Skeletal muscle tissue (tissue), 4 donors: ENCODE results near the gene LIPA. TPM values are rescaled to one million over a fixed set of nuclear protein-coding genes. Genes with fewer than 3 reads are reported as not detected.

ENCODE experiments used
- H3K27ac ChIP-seq: one replicate; pipeline ENCODE4 v1.7.0; 2013; ENCODE audit warnings: mild to moderate bottlenecking, low read depth, low read length, inconsistent platforms
- H3K27me3 ChIP-seq, 3 donors: one replicate each; pipeline ENCODE4 v1.7.0; 2013; ENCODE audit warnings: low read length in 3 of 3; ENCODE audit not compliant: control insufficient read depth in 3 of 3, insufficient read depth in 3 of 3
- H3K36me3 ChIP-seq, 3 donors: one replicate each; pipeline ENCODE4 v1.7.0; 2013; ENCODE audit warnings: low read length in 3 of 3; ENCODE audit not compliant: control insufficient read depth in 3 of 3, insufficient read depth in 3 of 3
- H3K4me1 ChIP-seq, 3 donors: one replicate each; pipeline ENCODE4 v1.7.0; 2013; ENCODE audit warnings: low read length in 3 of 3, mild to moderate bottlenecking in 3 of 3; ENCODE audit not compliant: control insufficient read depth in 3 of 3, insufficient read depth in 3 of 3
- H3K4me3 ChIP-seq, 3 donors: one replicate each; pipeline ENCODE4 v1.7.0; 2013; ENCODE audit warnings: low read length in 3 of 3
- H3K9ac ChIP-seq, 3 donors: one replicate each; pipeline ENCODE4 v1.7.0; 2013; ENCODE audit warnings: low read length in 3 of 3, mild to moderate bottlenecking in 3 of 3, moderate library complexity in 2 of 3, low read depth in 1 of 3
- H3K9me3 ChIP-seq, 3 donors: one replicate each; pipeline ENCODE4 v1.7.0; 2013; ENCODE audit warnings: low read length in 3 of 3; ENCODE audit not compliant: control insufficient read depth in 3 of 3
- total RNA-seq: library from RNA; depleted of rRNA; stranded (reverse); fragments of >200 nt; gene quantifications from one replicate; pipeline ENCODE4 v1.2.3, GENCODE V29; 2014
- donor health status: Osteomylitis.

The LIPA gene
- total RNA-seq, 1 donor from 2014 or later: 50.1 TPM

- Histone ChIP-seq H3K9ac (peak overlapping the region; percentile 48 to 59 (median 51)), H3K9me3 (no peaks in the 10 kb centered on the region), H3K36me3 (no peaks in the 10 kb centered on the region), H3K4me1 (peaks cover 8 to 24% (median 23%) of the 10 kb centered on the region in 3 donors), H3K27me3 (no peaks in the 10 kb centered on the region), H3K27ac (peak overlapping the region; percentile 57), H3K4me3 (peak overlapping the region; percentile 1 to 58 (median 36))
Observed at GRCh38 chr10:89283936-89284475, 32.4 kb upstream of the LIPA start.

- no peaks in the 10 kb centered on the region for H3K36me3 ChIP-seq
- peak overlapping the region; percentile 57 for H3K27ac ChIP-seq
- H3K4me1 ChIP-seq: peaks cover 10 to 28% (median 25%) of the 10 kb centered on the region in 3 donors
- no peaks in the 10 kb centered on the region for H3K9me3 ChIP-seq
- peak overlapping the region; percentile 48 to 59 (median 51) for H3K9ac ChIP-seq
- H3K27me3 ChIP-seq: no peaks in the 10 kb centered on the region
- peak overlapping the region; percentile 1 to 58 (median 31) for H3K4me3 ChIP-seq
Observed at GRCh38 chr10:89283025-89283935, 31.7 kb upstream of the LIPA start.

GRCh38 chr10:89281606-89282395, 30.2 kb upstream of the LIPA start:
- H3K4me3 ChIP-seq: no peak overlapping the region
- H3K36me3 ChIP-seq: no peaks in the 10 kb centered on the region
- no peak overlapping the region for H3K9ac ChIP-seq
- H3K4me1 ChIP-seq: peaks cover 12 to 30% (median 29%) of the 10 kb centered on the region in 3 donors
- no peak overlapping the region for H3K27ac ChIP-seq
- no peaks in the 10 kb centered on the region for H3K9me3 ChIP-seq
- H3K27me3 ChIP-seq: no peaks in the 10 kb centered on the region

GRCh38 chr10:89280508-89280907, 28.9 kb upstream of the LIPA start:
- H3K9ac ChIP-seq: no peak overlapping the region
- H3K9me3 ChIP-seq: no peaks in the 10 kb centered on the region
- peaks cover 12 to 32% (median 30%) of the 10 kb centered on the region in 3 donors for H3K4me1 ChIP-seq
- H3K27ac ChIP-seq: no peak overlapping the region
- no peaks in the 10 kb centered on the region for H3K36me3 ChIP-seq
- H3K4me3 ChIP-seq: no peak overlapping the region
- H3K27me3 ChIP-seq: no peaks in the 10 kb centered on the region

DNA sequence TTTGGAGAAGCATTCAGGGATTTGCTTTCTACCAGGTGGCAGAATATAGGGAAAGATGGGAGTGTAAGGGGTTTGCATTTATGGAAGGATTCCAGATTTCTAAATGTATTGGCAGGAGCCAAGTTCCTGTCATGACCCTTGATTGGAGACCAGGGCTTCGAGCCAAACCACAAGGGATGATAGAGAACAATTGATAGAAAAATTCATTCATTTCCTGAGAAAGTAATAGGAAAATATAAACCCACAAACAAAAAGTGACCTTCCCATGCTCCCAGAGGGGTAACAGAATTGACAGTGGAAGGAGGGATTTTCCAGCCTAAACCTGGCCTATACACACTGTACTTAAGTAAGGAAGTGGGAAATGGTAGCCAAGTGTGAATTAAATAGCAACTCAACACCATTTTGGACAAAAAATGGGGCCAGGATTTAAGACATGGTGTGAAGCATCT, 27.9 kb upstream of the LIPA start:
- Histone ChIP-seq H3K9ac (no peak overlapping the region), H3K9me3 (no peaks in the 10 kb centered on the region), H3K4me1 (peaks cover 16 to 30% (median 28%) of the 10 kb centered on the region in 3 donors), H3K36me3 (no peaks in the 10 kb centered on the region), H3K27me3 (no peaks in the 10 kb centered on the region), H3K27ac (peak overlapping the region; percentile 50), H3K4me3 (no peak overlapping the region)

DNA sequence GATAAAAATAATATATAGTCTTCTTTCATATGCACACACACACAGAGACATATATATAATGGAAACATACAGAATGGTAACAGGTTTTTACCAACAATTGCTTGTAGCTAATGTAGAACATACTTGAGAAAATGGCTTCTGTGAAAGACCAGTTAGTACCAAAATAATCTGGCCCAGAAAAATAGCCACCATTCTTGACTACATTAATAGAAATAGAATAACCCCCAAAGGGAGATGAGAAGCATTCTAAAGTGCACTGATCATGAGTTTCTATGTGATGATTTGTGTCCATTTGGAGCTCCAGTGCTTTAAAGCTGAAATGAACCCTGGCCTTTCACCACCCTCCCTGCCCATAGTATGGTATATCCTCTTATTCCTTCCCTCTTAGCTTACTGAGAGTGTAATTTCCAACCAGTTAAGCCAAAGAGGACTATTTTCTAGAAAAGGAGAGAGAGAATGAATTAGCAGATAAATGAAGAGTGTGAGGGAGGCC, 27.4 kb upstream of the LIPA start:
- no peak overlapping the region for H3K4me3 ChIP-seq
- no peak overlapping the region for H3K9ac ChIP-seq
- H3K36me3 ChIP-seq: no peaks in the 10 kb centered on the region
- H3K27ac ChIP-seq: peak overlapping the region; percentile 50
- H3K4me1 ChIP-seq: peaks cover 12 to 27% (median 26%) of the 10 kb centered on the region in 3 donors
- H3K9me3 ChIP-seq: no peaks in the 10 kb centered on the region
- H3K27me3 ChIP-seq: no peaks in the 10 kb centered on the region

GRCh38 chr10:89278034-89278535, 26.5 kb upstream of the LIPA start:
- Histone ChIP-seq H3K9me3 (no peaks in the 10 kb centered on the region), H3K4me3 (no peak overlapping the region), H3K27ac (peak overlapping the region; percentile 78), H3K36me3 (no peaks in the 10 kb centered on the region), H3K9ac (peak overlapping the region in 2 of 3 donors; percentile 15 to 26), H3K4me1 (peaks cover 7 to 20% (median 19%) of the 10 kb centered on the region in 3 donors), H3K27me3 (no peaks in the 10 kb centered on the region)

DNA sequence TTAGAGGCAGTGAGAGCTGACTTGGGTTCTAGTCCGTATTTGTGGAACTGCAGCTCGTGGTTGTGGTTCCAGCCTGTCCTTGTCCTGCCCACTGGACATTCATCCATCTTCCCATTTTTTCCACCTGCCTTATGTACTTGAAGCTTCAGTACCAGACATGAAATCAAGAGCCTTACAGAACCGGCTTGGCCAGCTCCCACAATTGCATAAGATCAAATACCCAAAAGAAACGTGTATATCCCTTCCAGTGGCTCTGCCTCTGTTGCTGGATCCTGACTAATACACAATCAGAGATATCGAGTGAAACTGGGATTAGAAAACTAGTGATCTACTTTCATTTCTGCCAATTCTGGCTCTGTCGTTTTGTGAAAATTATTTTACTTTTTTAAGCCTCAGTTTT, 23.8 kb upstream of the LIPA start:
- H3K27me3 ChIP-seq: no peaks in the 10 kb centered on the region
- peaks cover 7 to 16% (median 13%) of the 10 kb centered on the region in 3 donors for H3K4me1 ChIP-seq
- H3K36me3 ChIP-seq: no peaks in the 10 kb centered on the region
- H3K9me3 ChIP-seq: no peaks in the 10 kb centered on the region
- no peak overlapping the region for H3K4me3 ChIP-seq
- H3K27ac ChIP-seq: peak overlapping the region; percentile 56
- H3K9ac ChIP-seq: no peak overlapping the region

DNA sequence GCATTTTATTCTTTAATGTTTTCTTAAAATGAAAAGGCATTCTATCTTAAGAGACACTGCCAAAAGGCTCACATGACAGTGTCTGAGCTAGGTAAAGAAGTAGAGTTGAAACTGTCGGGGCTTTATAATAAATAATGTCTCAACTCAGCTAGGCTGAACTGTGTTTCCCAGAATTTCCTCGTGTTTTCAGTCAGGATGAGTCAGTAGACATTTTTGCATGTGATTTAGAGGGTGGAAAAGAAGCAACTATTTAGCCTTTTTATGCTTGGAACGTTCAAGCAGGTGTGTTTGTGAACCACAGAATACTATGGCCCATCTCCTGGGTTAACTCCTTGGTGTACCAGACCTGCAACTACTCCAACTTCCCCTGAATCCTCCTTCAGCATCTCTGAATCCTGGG, 23.4 kb upstream of the LIPA start:
- peak overlapping the region; percentile 56 for H3K27ac ChIP-seq

More for the DNA sequence above, 23.4 kb upstream of the LIPA start:
- Histone ChIP-seq H3K27me3 (no peaks in the 10 kb centered on the region), H3K4me3 (no peak overlapping the region), H3K36me3 (no peaks in the 10 kb centered on the region), H3K4me1 (peaks cover 7 to 16% (median 13%) of the 10 kb centered on the region in 3 donors), H3K9me3 (no peaks in the 10 kb centered on the region), H3K9ac (no peak overlapping the region)
